Vagina (tissue), 2 donors: ENCODE results near the gene MFSD12.

ENCODE experiments used
- CTCF ChIP-seq, 3 experiments: fragments of 450-650 bp in 2 of 3; fragments of 200-600 bp in 1 of 3; sonication (generic) in 1 of 3; IDR thresholded peaks; one replicate each; pipeline ENCODE4 v1.5.1; 2017 to 2019; ENCODE audit warnings: antibody characterized with exemption in 3 of 3, mild to moderate bottlenecking in 2 of 3, moderate library complexity in 2 of 3
- POLR2A ChIP-seq, 2 donors: fragments of 450-650 bp; IDR thresholded peaks; one replicate each; pipeline ENCODE4 v1.6.1; 2017; ENCODE audit warnings: antibody characterized with exemption in 2 of 2, mild to moderate bottlenecking in 2 of 2, moderate library complexity in 2 of 2
- POLR2AphosphoS5 ChIP-seq, 2 donors: sonication (generic); formaldehyde crosslinking; IDR thresholded peaks; one replicate each; pipeline ENCODE4 v1.9.0; 2017; ENCODE audit warnings: antibody characterized with exemption in 2 of 2, mild to moderate bottlenecking in 2 of 2, low read depth in 1 of 2; ENCODE audit not compliant: insufficient read depth in 1 of 2

GRCh38 chr19:3578390-3578789 is 21.0 kb upstream of the MFSD12 start:
- TF ChIP-seq CTCF (IDR thresholded peaks at IDR 0.05) (no peak), POLR2A (IDR thresholded peaks at IDR 0.05) (no peak), POLR2AphosphoS5 (IDR thresholded peaks at IDR 0.05; ENCODE audit: insufficient read depth in 1 of 2, low read depth in 1 of 2) (no peak)
